ENCODE results near the gene SFSWAP.

DNA sequence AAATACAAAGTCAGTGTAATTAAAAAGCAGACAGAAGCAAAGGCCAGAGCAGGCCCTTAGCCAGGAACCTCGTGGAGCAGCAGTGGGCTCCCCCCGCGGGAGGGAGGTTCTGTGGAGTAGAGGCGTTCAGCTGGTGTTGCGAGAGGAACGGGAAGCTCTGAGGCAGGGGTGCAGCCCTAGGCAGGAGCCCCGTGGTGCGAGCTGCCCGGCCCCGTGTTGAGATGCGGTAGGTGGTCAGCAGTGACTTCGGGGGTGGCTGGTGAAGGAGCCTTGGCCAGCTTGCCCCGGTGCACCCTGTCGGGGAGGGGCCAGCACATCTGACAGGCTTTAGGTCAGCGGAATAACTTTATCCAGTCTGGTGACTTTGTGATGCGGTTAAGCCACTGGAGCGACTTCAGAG, 46.2 kb downstream of the SFSWAP start:
- TF ChIP-seq CTCF (IDR thresholded peaks at IDR 0.05; ENCODE audit: control extremely low read depth in 1 of 3, insufficient read depth in 1 of 3, low read depth in 1 of 3, low read length in 3 of 3) = no peak
- no peak for TF ChIP-seq EZH2 (IDR thresholded peaks at IDR 0.05; ENCODE audit: low read depth, low read length, severe bottlenecking)
- TF ChIP-seq RAD21 (IDR thresholded peaks at IDR 0.05 in 1 of 2, conservative IDR thresholded peaks at IDR 0.05 in 1 of 2; ENCODE audit: low read depth in 2 of 2, low read length in 2 of 2) = no peak
- no peak for TF ChIP-seq SUZ12 (IDR thresholded peaks at IDR 0.05; ENCODE audit: low read length)
